BJ (cell line): Measurements from ENCODE around the gene CACNA1A. TPM values are rescaled to one million over a fixed set of nuclear protein-coding genes. Genes with fewer than 3 reads are reported as not detected.
A peak's percentile ranks its signal among the peaks of the same experiment; 100 is the strongest.

Experiments used
- CTCF ChIA-PET: fragments of 350-600 bp; formaldehyde crosslinking; extraction: SDS; loops from one replicate; lab custom pipeline; 2021; ENCODE audit warnings: antibody characterized with exemption, inconsistent platforms; lab: Yijun Ruan, JAX
- POLR2A ChIA-PET: fragments of 300-600 bp; sonication (Branson Sonifier 250); formaldehyde crosslinking; extraction: SDS; loops from one replicate; lab custom pipeline; 2021; ENCODE audit warnings: antibody characterized with exemption; lab: Charles Lee
- DNase-seq: peaks from one replicate; pipeline ENCODE4 v3.0.0-alpha.2; 2011; ENCODE audit warnings: low read depth
- H3K27me3 ChIP-seq: 2 replicates; pipeline ENCODE4 v1.6.0; 2011; ENCODE audit warnings: low read length; ENCODE audit not compliant: control insufficient read depth, insufficient read depth
- H3K36me3 ChIP-seq: 2 replicates; pipeline ENCODE4 v1.5.1; 2011; ENCODE audit warnings: low read length; ENCODE audit not compliant: control insufficient read depth, insufficient read depth
- H3K4me3 ChIP-seq: 2 replicates; pipeline ENCODE4 v1.5.1; 2011; ENCODE audit warnings: low read depth, mild to moderate bottlenecking, control low read depth, low read length
- polyA plus RNA-seq: library from polyadenylated mRNA; depleted of rRNA; stranded (reverse); fragments of >200 nt; gene quantifications from 2 replicates; pipeline ENCODE4 v1.2.3, GENCODE V29; 2011
- TF ChIP-seq, protein P1 (sequence below): IDR thresholded peaks from 2 replicates; pipeline ENCODE4 v1.5.1; 2011; ENCODE audit warnings: low read depth, mild to moderate bottlenecking, control low read depth, inconsistent platforms, low read length, moderate library complexity; ENCODE audit not compliant: insufficient read depth

CACNA1A gene
- polyA plus RNA-seq, 1 experiment: 2.9 TPM

- peak; percentile 21 for DNase-seq
- Histone ChIP-seq H3K36me3 (no peaks in the 10 kb centered on the region), H3K27me3 (no peaks in the 10 kb centered on the region), H3K4me3 (no peak overlapping the region)
- ChIA-PET POLR2A (no interaction called here), CTCF (no interaction called here)
- TF ChIP-seq, protein P1, sequence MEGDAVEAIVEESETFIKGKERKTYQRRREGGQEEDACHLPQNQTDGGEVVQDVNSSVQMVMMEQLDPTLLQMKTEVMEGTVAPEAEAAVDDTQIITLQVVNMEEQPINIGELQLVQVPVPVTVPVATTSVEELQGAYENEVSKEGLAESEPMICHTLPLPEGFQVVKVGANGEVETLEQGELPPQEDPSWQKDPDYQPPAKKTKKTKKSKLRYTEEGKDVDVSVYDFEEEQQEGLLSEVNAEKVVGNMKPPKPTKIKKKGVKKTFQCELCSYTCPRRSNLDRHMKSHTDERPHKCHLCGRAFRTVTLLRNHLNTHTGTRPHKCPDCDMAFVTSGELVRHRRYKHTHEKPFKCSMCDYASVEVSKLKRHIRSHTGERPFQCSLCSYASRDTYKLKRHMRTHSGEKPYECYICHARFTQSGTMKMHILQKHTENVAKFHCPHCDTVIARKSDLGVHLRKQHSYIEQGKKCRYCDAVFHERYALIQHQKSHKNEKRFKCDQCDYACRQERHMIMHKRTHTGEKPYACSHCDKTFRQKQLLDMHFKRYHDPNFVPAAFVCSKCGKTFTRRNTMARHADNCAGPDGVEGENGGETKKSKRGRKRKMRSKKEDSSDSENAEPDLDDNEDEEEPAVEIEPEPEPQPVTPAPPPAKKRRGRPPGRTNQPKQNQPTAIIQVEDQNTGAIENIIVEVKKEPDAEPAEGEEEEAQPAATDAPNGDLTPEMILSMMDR: no peak
Observed at GRCh38 chr19:13396250-13397080, 109.8 kb downstream of the CACNA1A start.

GRCh38 chr19:13382633-13382938, 123.7 kb downstream of the CACNA1A start:
- no peak for DNase-seq
- Histone ChIP-seq H3K27me3 (no peaks in the 10 kb centered on the region), H3K4me3 (no peak overlapping the region), H3K36me3 (no peaks in the 10 kb centered on the region)
- TF ChIP-seq, protein P1: no peak
- ChIA-PET CTCF (no interaction called here), POLR2A (no interaction called here)

GRCh38 chr19:13381827-13382632, 124.2 kb downstream of the CACNA1A start:
- Histone ChIP-seq H3K4me3 (no peak overlapping the region), H3K27me3 (no peaks in the 10 kb centered on the region), H3K36me3 (no peaks in the 10 kb centered on the region)
- no peak for DNase-seq
- ChIA-PET POLR2A (no interaction called here), CTCF (no interaction called here)
- TF ChIP-seq, protein P1: no peak

GRCh38 chr19:13376537-13376936, 129.7 kb downstream of the CACNA1A start:
- no peaks in the 10 kb centered on the region for H3K36me3 ChIP-seq
- H3K27me3 ChIP-seq: no peaks in the 10 kb centered on the region
- TF ChIP-seq, protein P1: no peak
- ChIA-PET CTCF (interaction anchor here (1.2 kb wide), 1 partner anchor 15 kb away, joined by 3 read pairs; no protein-coding TSS in a partner anchor), POLR2A (no interaction called here)
- no peak overlapping the region for H3K4me3 ChIP-seq
- no peak for DNase-seq

- ChIA-PET POLR2A (no interaction called here), CTCF (interaction anchor here (0.6 to 1.7 kb wide), 4 partner anchors 25 to 58 kb away, joined by 3 to 4 read pairs (median 4); no protein-coding TSS in a partner anchor)
- H3K27me3 ChIP-seq: no peaks in the 10 kb centered on the region
- no peaks in the 10 kb centered on the region for H3K36me3 ChIP-seq
- DNase-seq: no peak
- TF ChIP-seq, protein P1: no peak
- no peak overlapping the region for H3K4me3 ChIP-seq
Observed at GRCh38 chr19:13373599-13373998, 132.7 kb downstream of the CACNA1A start.
